H1 (cell line): ENCODE results near the gene TP73. TPM values are rescaled to one million over a fixed set of nuclear protein-coding genes. Genes with fewer than 3 reads are reported as not detected.
A peak's percentile ranks its signal among the peaks of the same experiment; 100 is the strongest.

ENCODE experiments used
- CTCF ChIA-PET: fragments of 300-600 bp; sonication (Branson Sonifier 250); formaldehyde crosslinking; loops from one replicate; lab custom pipeline; 2021; ENCODE audit not compliant: partially characterized antibody; lab: Charles Lee
- POLR2A ChIA-PET: fragments of 300-600 bp; sonication (Branson Sonifier 250); formaldehyde crosslinking; loops from one replicate; lab custom pipeline; 2021; ENCODE audit warnings: inconsistent platforms; ENCODE audit not compliant: partially characterized antibody; lab: Charles Lee
- DNase-seq, 2 experiments: peaks; one replicate each; pipeline versions ENCODE4 v3.0.0 to v3.0.0-alpha.2; 2010 to 2022; ENCODE audit warnings: low spot score in 2 of 2, low read depth in 1 of 2, mixed read lengths in 1 of 2
- FAIRE-seq: peaks from 2 replicates; lab custom pipeline; 2011; peaks lifted over from hg19 to GRCh38; lab: Jason Lieb, UNC
- H2AFZ ChIP-seq: 2 replicates; pipeline ENCODE4 v1.8.1; 2012; ENCODE audit warnings: low read length, inconsistent platforms
- H2AK5ac ChIP-seq: 2 replicates; pipeline ENCODE4 v1.6.1; 2013; ENCODE audit warnings: low read depth, low read length
- H2BK120ac ChIP-seq: replicated peaks from 2 replicates; pipeline ENCODE3; 2013; ENCODE audit warnings: low read depth, low read length, inconsistent platforms
- H2BK12ac ChIP-seq: 2 replicates; pipeline ENCODE4 v1.6.1; 2013; ENCODE audit warnings: low read depth, low read length
- H2BK15ac ChIP-seq: 2 replicates; pipeline ENCODE4 v1.6.1; 2013; ENCODE audit warnings: low read length
- H2BK20ac ChIP-seq: 2 replicates; pipeline ENCODE4 v1.6.1; 2013; ENCODE audit warnings: low read length
- H2BK5ac ChIP-seq: 2 replicates; pipeline ENCODE4 v1.6.1; 2013; ENCODE audit warnings: low read depth, low read length
- H3K14ac ChIP-seq: 2 replicates; pipeline ENCODE4 v1.6.1; 2013; ENCODE audit warnings: inconsistent platforms; ENCODE audit not compliant: insufficient read length
- H3K18ac ChIP-seq: 2 replicates; pipeline ENCODE4 v1.6.1; 2013; ENCODE audit warnings: low read length; ENCODE audit errors: extremely low read depth
- H3K23ac ChIP-seq: 2 replicates; pipeline ENCODE4 v1.6.1; 2013; ENCODE audit warnings: inconsistent platforms; ENCODE audit not compliant: insufficient read length
- H3K23me2 ChIP-seq: 2 replicates; pipeline ENCODE4 v1.6.1; 2013; ENCODE audit warnings: low read depth, low read length
- H3K27ac ChIP-seq: 2 replicates; pipeline ENCODE4 v1.6.1; 2011; ENCODE audit warnings: low read depth, low read length, inconsistent platforms
- H3K27me3 ChIP-seq, 4 experiments: replicated peaks in 1 of 4; 1 replicate in 1 of 4; 2 replicates in 3 of 4; pipeline versions ENCODE4 v1.6.1 to v1.8.1; 2011 to 2013; ENCODE audit warnings: low read length in 3 of 4, mild to moderate bottlenecking in 3 of 4, inconsistent platforms in 2 of 4, mixed read lengths in 2 of 4, moderate library complexity in 1 of 4; ENCODE audit not compliant: control insufficient read depth in 3 of 4, insufficient read depth in 3 of 4; ENCODE audit errors: extremely low read depth in 1 of 4
- H3K36me3 ChIP-seq, 4 experiments: 2 replicates each; pipeline versions ENCODE4 v1.6.1 to v1.8.1; 2011 to 2013; ENCODE audit warnings: mild to moderate bottlenecking in 4 of 4, low read length in 3 of 4, moderate library complexity in 2 of 4, control low read depth in 1 of 4, inconsistent platforms in 1 of 4; ENCODE audit not compliant: insufficient read depth in 4 of 4, control insufficient read depth in 2 of 4
- H3K4ac ChIP-seq: replicated peaks from 2 replicates; pipeline ENCODE3; 2013; ENCODE audit warnings: low read length, low read depth, mixed read lengths, inconsistent platforms; ENCODE audit not compliant: insufficient read length
- H3K4me1 ChIP-seq, 4 experiments: replicated peaks in 1 of 4; 1 replicate in 1 of 4; 2 replicates in 3 of 4; pipeline versions ENCODE4 v1.6.1 to v1.8.1; 2011 to 2013; ENCODE audit warnings: low read length in 3 of 4, inconsistent platforms in 2 of 4, mixed read lengths in 1 of 4; ENCODE audit not compliant: insufficient read depth in 4 of 4, control insufficient read depth in 3 of 4
- H3K4me2 ChIP-seq, 2 experiments: 2 replicates each; pipeline versions ENCODE4 v1.6.1 to v1.8.1; 2011 to 2013; ENCODE audit warnings: low read depth in 2 of 2, low read length in 2 of 2, control low read depth in 1 of 2, inconsistent platforms in 1 of 2, mild to moderate bottlenecking in 1 of 2; ENCODE audit not compliant: insufficient read depth in 1 of 2
- H3K4me3 ChIP-seq, 4 experiments: fragments of 200-600, 300-600 bp in 1 of 4; sonication (generic), shearing (Covaris generic), sonication (Bioruptor Twin) in 1 of 4; 2 replicates each; pipeline versions ENCODE4 v1.5.1 to v1.8.1; 2011 to 2016; ENCODE audit warnings: low read length in 4 of 4, low read depth in 3 of 4, control low read depth in 2 of 4, inconsistent platforms in 2 of 4, mild to moderate bottlenecking in 2 of 4, mixed read lengths in 1 of 4, moderate library complexity in 1 of 4; ENCODE audit not compliant: insufficient read depth in 2 of 4; ENCODE audit errors: extremely low read depth in 1 of 4
- H3K56ac ChIP-seq: replicated peaks from 2 replicates; pipeline ENCODE3; 2013; ENCODE audit warnings: low read depth, mild to moderate bottlenecking, mixed read lengths, low read length, inconsistent platforms; ENCODE audit not compliant: insufficient read length
- H3K79me1 ChIP-seq: 2 replicates; pipeline ENCODE4 v1.6.1; 2013; ENCODE audit warnings: low read depth, low read length, control low read depth
- H3K79me2 ChIP-seq, 2 experiments: 2 replicates each; pipeline versions ENCODE4 v1.6.1 to v1.8.1; 2012 to 2013; ENCODE audit warnings: low read length in 2 of 2, mild to moderate bottlenecking in 2 of 2, inconsistent platforms in 1 of 2; ENCODE audit not compliant: insufficient read depth in 2 of 2, control insufficient read depth in 1 of 2
- H3K9ac ChIP-seq, 4 experiments: replicated peaks in 1 of 4; 1 replicate in 1 of 4; 2 replicates in 3 of 4; pipeline versions ENCODE4 v1.6.1 to v1.8.1; 2011 to 2013; ENCODE audit warnings: low read depth in 3 of 4, low read length in 3 of 4, control low read depth in 2 of 4, mild to moderate bottlenecking in 2 of 4, moderate library complexity in 2 of 4, inconsistent platforms in 1 of 4; ENCODE audit errors: extremely low read depth in 1 of 4
- H3K9me3 ChIP-seq, 2 experiments: 2 replicates each; pipeline versions ENCODE4 v1.6.1 to v1.8.1; 2012 to 2013; ENCODE audit warnings: mild to moderate bottlenecking in 2 of 2, moderate library complexity in 2 of 2, control low read depth in 1 of 2, inconsistent platforms in 1 of 2, low read depth in 1 of 2, low read length in 1 of 2, mixed read lengths in 1 of 2; ENCODE audit not compliant: insufficient read depth in 2 of 2
- H4K20me1 ChIP-seq, 2 experiments: replicated peaks in 1 of 2; 2 replicates each; pipeline versions ENCODE3 to v1.8.1; 2011 to 2013; ENCODE audit warnings: inconsistent platforms in 2 of 2, low read length in 2 of 2, mild to moderate bottlenecking in 1 of 2; ENCODE audit not compliant: insufficient read depth in 2 of 2, control insufficient read depth in 1 of 2
- H4K5ac ChIP-seq: 2 replicates; pipeline ENCODE4 v1.6.1; 2013; ENCODE audit warnings: low read length, low read depth, mixed read lengths, inconsistent platforms; ENCODE audit not compliant: insufficient read length
- H4K8ac ChIP-seq: 2 replicates; pipeline ENCODE4 v1.8.0; 2013; ENCODE audit warnings: mild to moderate bottlenecking, moderate library complexity, low read length, inconsistent platforms; ENCODE audit not compliant: insufficient read depth; ENCODE audit errors: extremely low read depth
- H4K91ac ChIP-seq: replicated peaks from 2 replicates; pipeline ENCODE3; 2013; ENCODE audit warnings: low read length, mixed read lengths, inconsistent platforms; ENCODE audit not compliant: insufficient read length
- GTF2F1 ChIP-seq: IDR thresholded peaks from 2 replicates; pipeline ENCODE4 v1.6.1; 2012; ENCODE audit warnings: low read depth, low read length, improper control_type of control experiment, borderline replicate concordance
- HDAC6 ChIP-seq: IDR thresholded peaks from one replicate; pipeline ENCODE4 v1.7.1; 2012; ENCODE audit warnings: low read depth, mild to moderate bottlenecking, inconsistent platforms, low read length, moderate library complexity
- MAFK ChIP-seq: IDR thresholded peaks from 2 replicates; pipeline ENCODE4 v1.6.1; 2012; ENCODE audit warnings: low read depth, mild to moderate bottlenecking, improper control_type of control experiment, low read length
- NANOG ChIP-seq: IDR thresholded peaks from 2 replicates; pipeline ENCODE4 v1.6.1; 2011; ENCODE audit warnings: low read length, low read depth, mild to moderate bottlenecking, inconsistent platforms; ENCODE audit not compliant: insufficient read depth, poor library complexity, severe bottlenecking
- PHF8 ChIP-seq: fragments of 200-600 bp; sonication (generic); conservative IDR thresholded peaks from 2 replicates; pipeline ENCODE4 v1.7.1; 2012; ENCODE audit warnings: low read depth, mild to moderate bottlenecking, inconsistent platforms, low read length, moderate library complexity
- WGBS, 2 experiments: shearing (Covaris generic) in 1 of 2; methylation state at CpG; one replicate each; pipeline versions ENCODE4 v1.1.6 to v1.1.7; 2013 to 2015; ENCODE audit warnings: low lambda C conversion rate in 2 of 2, mixed read lengths in 2 of 2, inconsistent platforms in 1 of 2, low coverage in 1 of 2, missing lambda C conversion rate in 1 of 2; ENCODE audit not compliant: insufficient replicate concordance in 2 of 2, insufficient coverage in 1 of 2, insufficient read length in 1 of 2; ENCODE audit errors: extremely low coverage in 1 of 2, missing lambda C conversion rate in 1 of 2; 5-methylcytosine and 5-hydroxymethylcytosine counted together
- polyA plus RNA-seq, 7 experiments: library from polyadenylated mRNA; depleted of rRNA in 3 of 7; stranded (reverse) in 5 of 7; unstranded in 2 of 7; fragments of >200 nt in 5 of 7; fragments of 200-250 nt in 2 of 7; gene quantifications; 1 replicate in 5 of 7; 2 replicates in 1 of 7; 4 replicates in 1 of 7; pipeline versions ENCODE4 v1.2.1 to v1.2.3, GENCODE V29; 2011 to 2013; ENCODE audit warnings: missing spikeins in 2 of 7, mixed read lengths in 2 of 7
- total RNA-seq: library from RNA; stranded (reverse); fragmentation: NEBNext Ultra II Directional; extraction: Animal tissue kit (Norgen Biotek cat#: 25700); gene quantifications from 2 replicates; pipeline ENCODE4 v1.2.1, GENCODE V29; 2021

Gene TP73
- total and polyA plus RNA-seq, 2 of the 8 experiments (the other 6 are each of a cell fraction or from before 2014, with no cell fraction given), result 2.6 to 3.1 TPM

DNA sequence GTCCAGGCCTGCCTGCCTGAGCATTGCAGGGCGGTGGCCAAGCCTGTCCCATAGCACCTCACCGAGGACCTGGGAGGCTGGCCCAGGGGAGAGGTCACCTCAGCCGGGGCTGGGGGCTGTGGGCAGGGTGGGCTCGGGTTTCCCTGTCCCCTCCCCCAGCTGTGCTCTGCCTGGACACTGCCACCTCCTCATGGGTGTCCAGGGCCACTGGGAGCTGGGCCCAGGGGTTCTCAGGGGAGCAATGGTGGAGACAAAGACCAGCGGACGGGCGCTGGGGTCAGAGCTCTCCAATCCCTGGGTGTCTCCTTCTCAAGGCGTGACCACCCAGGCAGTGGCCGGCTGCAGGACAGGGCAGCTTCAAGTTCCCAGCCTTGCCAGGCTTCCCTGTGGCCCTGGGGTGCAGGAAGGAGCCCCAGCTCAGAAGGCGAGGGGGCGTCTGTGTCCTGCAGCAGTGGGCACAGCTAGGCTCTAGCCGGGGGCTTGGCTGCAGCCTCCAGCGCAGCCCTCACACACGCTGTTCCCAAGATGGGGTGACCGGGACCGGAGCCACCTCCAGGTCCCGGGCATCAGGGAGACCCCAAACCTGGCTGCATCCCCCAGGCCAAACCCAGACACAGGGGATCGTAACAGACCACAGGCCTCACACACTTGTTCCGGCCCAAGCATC, 29.0 kb downstream of the TP73 start:
- Histone ChIP-seq H3K4me2 (no peak overlapping the region), H3K23me2 (no peaks in the 10 kb centered on the region; the same call in 1 of the 2 replicates), H2AK5ac (no peak overlapping the region), H3K27ac (no peak overlapping the region; the same call in 1 of the 2 replicates), H2BK12ac (no peak overlapping the region; the same call in 1 of the 2 replicates), H2BK120ac (no peak overlapping the region), H3K4me3 (no peak overlapping the region), H3K18ac (no peak overlapping the region), H4K5ac (no peak overlapping the region), H3K4me1 (peaks cover 0 to 11% (median 8%) of the 10 kb centered on the region in 4 experiments; a peak in 5 of 7 replicates), H2BK5ac (no peak overlapping the region; the same call in 1 of the 2 replicates), H2BK15ac (no peak overlapping the region), H2AFZ (no peak overlapping the region), H3K4ac (no peak overlapping the region), H3K9ac (no peak overlapping the region), H4K20me1 (no peaks in the 10 kb centered on the region), H3K9me3 (no peaks in the 10 kb centered on the region), H3K14ac (no peak overlapping the region), H3K36me3 (no peaks in the 10 kb centered on the region), H3K23ac (no peak overlapping the region), H4K91ac (peak overlapping the region; percentile 10), H3K79me2 (no peaks in the 10 kb centered on the region), H3K79me1 (no peaks in the 10 kb centered on the region), H2BK20ac (no peak overlapping the region), H4K8ac (peak overlapping the region; percentile 58; the same call in 1 of the 2 replicates), H3K56ac (no peak overlapping the region), H3K27me3 (peaks cover 0 to 8% (median 3%) of the 10 kb centered on the region in 4 experiments; a peak in 3 of 7 replicates)
- DNase-seq (no peak), FAIRE-seq (no peak)
- WGBS, 2 experiments, result 88% methylated on average over 19 of the region's 19 CpGs; no CpG with 5 or more reads in 1 of the 2 experiments
- CTCF ChIA-PET, result interaction anchor here (0.7 to 1.2 kb wide), 6 partner anchors 13 to 1977 kb away, joined by 3 to 7 read pairs (median 3); no protein-coding TSS in a partner anchor
- no peak for TF ChIP-seq NANOG
- no peak for TF ChIP-seq GTF2F1
- no peak for TF ChIP-seq MAFK
- TF ChIP-seq PHF8, result no peak
- TF ChIP-seq HDAC6, result no peak
- POLR2A ChIA-PET, result no interaction called here
